ENCODE results near the gene EZH1.
"Not testable (repeated sequence)": the region's sequence is repeated elsewhere in the genome, so short reads cannot be mapped to it uniquely, and the experiment has no call there.

The EZH1 gene

GRCh38 chr17:42680331-42680808, 64.5 kb downstream of the EZH1 start:
- no peak for DNase-seq

GRCh38 chr17:42679492-42680330, 65.1 kb downstream of the EZH1 start:
- DNase-seq = peak; percentile 70

- peak; percentile 48 for DNase-seq
Observed at GRCh38 chr17:42678951-42679491, 65.8 kb downstream of the EZH1 start.

GRCh38 chr17:42677921-42678781, 66.7 kb downstream of the EZH1 start:
- peak; percentile 81 for DNase-seq

- peak; percentile 98 for DNase-seq
Observed at GRCh38 chr17:42677012-42677857, 67.6 kb downstream of the EZH1 start.

- no peak for DNase-seq
Observed at GRCh38 chr17:42676424-42677011, 68.3 kb downstream of the EZH1 start, which contains the start of gene PLEKHH3. Gene PLEKHH3, minus strand, starts transcription at chr17:42676994. Its CDS starts 431 bp downstream, at chr17:42676563.

- DNase-seq = no peak
Observed at GRCh38 chr17:42675965-42676423, 68.8 kb downstream of the EZH1 start.

- peak; percentile 16 for DNase-seq
Observed at GRCh38 chr17:42675348-42675964, 69.4 kb downstream of the EZH1 start.

GRCh38 chr17:42674755-42675347, 70.0 kb downstream of the EZH1 start:
- DNase-seq = no peak

- no peak for DNase-seq
Observed at GRCh38 chr17:42673885-42674754, 70.7 kb downstream of the EZH1 start.

GRCh38 chr17:42673266-42673884, 71.5 kb downstream of the EZH1 start:
- DNase-seq = no peak

- DNase-seq = no peak
Observed at GRCh38 chr17:42672038-42672437, 72.8 kb downstream of the EZH1 start.

- no peak for DNase-seq
Observed at GRCh38 chr17:42670789-42671657, 73.8 kb downstream of the EZH1 start.

GRCh38 chr17:42669977-42670788, 74.7 kb downstream of the EZH1 start:
- no peak for DNase-seq

- DNase-seq = no peak
Observed at GRCh38 chr17:42669705-42669976, 75.2 kb downstream of the EZH1 start.

GRCh38 chr17:42667088-42667951, 77.5 kb downstream of the EZH1 start:
- no peak for DNase-seq

- not testable (repeated sequence) for DNase-seq
Observed at GRCh38 chr17:42666126-42666525, 78.7 kb downstream of the EZH1 start.

Data from NCI-H748 treated with DMSO at 0.1 percent for 48 hours (cell line).